Measurements from ENCODE around the gene ACTA1.

The ACTA1 gene

DNA sequence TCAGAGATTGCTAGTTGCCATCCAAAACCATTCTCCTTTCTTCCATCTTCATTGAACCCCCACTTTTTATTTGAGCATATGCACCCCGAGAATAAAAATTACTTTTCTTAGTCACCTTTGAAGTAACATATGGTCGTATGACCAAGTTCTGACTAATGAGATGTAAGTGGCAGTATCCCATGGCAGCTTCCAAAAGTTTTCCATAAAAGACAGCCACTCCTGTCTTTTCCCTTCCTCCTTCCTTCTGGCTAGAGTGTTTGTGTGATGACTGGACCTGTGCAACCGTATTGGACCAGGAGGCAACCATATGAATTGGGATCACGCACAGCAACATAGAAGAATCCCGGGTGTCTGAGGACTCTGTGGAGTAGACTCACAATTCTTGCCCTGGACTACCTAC is 49.9 kb downstream of the ACTA1 start:
- Mint-ChIP-seq H3K27ac (no peak overlapping the region), H3K9me3 (no peaks in the 10 kb centered on the region), H3K36me3 (ENCODE audit: low read depth) (no peaks in the 10 kb centered on the region), H3K4me1 (ENCODE audit: low read depth) (no peaks in the 10 kb centered on the region), H3K4me3 (no peak overlapping the region), H3K27me3 (ENCODE audit: low read depth) (peaks cover 33% of the 10 kb centered on the region)

- H3K27me3 Mint-ChIP-seq (ENCODE audit: low read depth) = peaks cover 32% of the 10 kb centered on the region
- H3K36me3 Mint-ChIP-seq (ENCODE audit: low read depth) = no peaks in the 10 kb centered on the region
- H3K27ac Mint-ChIP-seq = no peak overlapping the region
- H3K9me3 Mint-ChIP-seq = no peaks in the 10 kb centered on the region
- H3K4me3 Mint-ChIP-seq = no peak overlapping the region
- no peaks in the 10 kb centered on the region for H3K4me1 Mint-ChIP-seq (ENCODE audit: low read depth)
Measured at GRCh38 chr1:229383188-229383587, 50.7 kb downstream of the ACTA1 start.

Measured in T-helper 1 cell treated with Interleukin-12 subunit alpha and Interleukin-12 subunit beta and Interleukin-4 antibody, amounts not matched to agents 30 μg/mL and 1 μg/mL, for 36 hours (primary cell).